22Rv1 (cell line): Measurements from ENCODE around the gene UTF1.

ENCODE experiments used
- ZFX ChIP-seq: fragments of 450-650 bp; IDR thresholded peaks from 2 replicates; pipeline ENCODE4 v1.6.1; 2017; ENCODE audit warnings: antibody characterized with exemption, borderline replicate concordance
- TF ChIP-seq, protein P1 (sequence below): fragments of 450-650 bp; IDR thresholded peaks from 2 replicates; pipeline ENCODE4 v1.5.1; 2017; ENCODE audit warnings: mild to moderate bottlenecking

GRCh38 chr10:133218891-133219290 is 11.1 kb upstream of the UTF1 start:
- TF ChIP-seq, protein P1, sequence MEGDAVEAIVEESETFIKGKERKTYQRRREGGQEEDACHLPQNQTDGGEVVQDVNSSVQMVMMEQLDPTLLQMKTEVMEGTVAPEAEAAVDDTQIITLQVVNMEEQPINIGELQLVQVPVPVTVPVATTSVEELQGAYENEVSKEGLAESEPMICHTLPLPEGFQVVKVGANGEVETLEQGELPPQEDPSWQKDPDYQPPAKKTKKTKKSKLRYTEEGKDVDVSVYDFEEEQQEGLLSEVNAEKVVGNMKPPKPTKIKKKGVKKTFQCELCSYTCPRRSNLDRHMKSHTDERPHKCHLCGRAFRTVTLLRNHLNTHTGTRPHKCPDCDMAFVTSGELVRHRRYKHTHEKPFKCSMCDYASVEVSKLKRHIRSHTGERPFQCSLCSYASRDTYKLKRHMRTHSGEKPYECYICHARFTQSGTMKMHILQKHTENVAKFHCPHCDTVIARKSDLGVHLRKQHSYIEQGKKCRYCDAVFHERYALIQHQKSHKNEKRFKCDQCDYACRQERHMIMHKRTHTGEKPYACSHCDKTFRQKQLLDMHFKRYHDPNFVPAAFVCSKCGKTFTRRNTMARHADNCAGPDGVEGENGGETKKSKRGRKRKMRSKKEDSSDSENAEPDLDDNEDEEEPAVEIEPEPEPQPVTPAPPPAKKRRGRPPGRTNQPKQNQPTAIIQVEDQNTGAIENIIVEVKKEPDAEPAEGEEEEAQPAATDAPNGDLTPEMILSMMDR = no peak
- no peak for TF ChIP-seq ZFX
